Breast epithelium (tissue), 4 donors: ENCODE results near the gene CDCA7L. TPM values are rescaled to one million over a fixed set of nuclear protein-coding genes. Genes with fewer than 3 reads are reported as not detected.

ENCODE experiments used
- DNase-seq, 2 donors: peaks; one replicate each; pipeline ENCODE4 v3.0.0-alpha.2; 2019; ENCODE audit warnings: low spot score in 2 of 2
- H3K27ac ChIP-seq, 2 donors: fragments of 200-600 bp; sonication (generic) in 1 of 2; one replicate each; pipeline ENCODE4 v1.5.1; 2016 to 2019; ENCODE audit warnings: mild to moderate bottlenecking in 1 of 2
- H3K27me3 ChIP-seq, 2 donors: fragments of 200-600 bp; sonication (generic) in 1 of 2; one replicate each; pipeline versions ENCODE4 v1.5.1 to v1.6.0; 2017 to 2019; ENCODE audit warnings: control low read depth in 1 of 2, mild to moderate bottlenecking in 1 of 2
- H3K36me3 ChIP-seq: fragments of 200-600 bp; one replicate; pipeline ENCODE4 v1.5.1; 2019
- H3K4me1 ChIP-seq, 2 donors: fragments of 200-600 bp; sonication (generic); one replicate each; pipeline ENCODE4 v1.5.1; 2016 to 2019; ENCODE audit warnings: control low read depth in 1 of 2
- H3K4me3 ChIP-seq, 3 donors: fragments of 200-600 bp; sonication (generic); 1 replicate in 2 of 3; 2 replicates in 1 of 3; pipeline ENCODE4 v1.5.1; 2016 to 2019; ENCODE audit warnings: mild to moderate bottlenecking in 3 of 3, moderate library complexity in 2 of 3
- H3K9me3 ChIP-seq, 2 donors: fragments of 200-600 bp; sonication (generic) in 1 of 2; one replicate each; pipeline ENCODE4 v1.5.1; 2016 to 2019; ENCODE audit warnings: control low read depth in 1 of 2
- POLR2A ChIP-seq: fragments of 450-650 bp; IDR thresholded peaks from one replicate; pipeline ENCODE4 v1.6.1; 2016; ENCODE audit warnings: antibody characterized with exemption, mild to moderate bottlenecking, moderate library complexity
- POLR2AphosphoS5 ChIP-seq, 3 donors: sonication (generic); formaldehyde crosslinking; IDR thresholded peaks; one replicate each; pipeline ENCODE4 v1.6.1; 2017; ENCODE audit warnings: antibody characterized with exemption in 3 of 3
- intact Hi-C: fragments of 100-400 bp; cut with DNase I; formaldehyde crosslinking; loops from one replicate; pipeline ENCODE4 v1.15.1; 2023; ENCODE audit warnings: low total_unique reads
- total RNA-seq, 3 donors: library from RNA; depleted of rRNA; stranded (reverse); fragments of >200 nt; gene quantifications; one replicate each; pipeline ENCODE4 v1.1.0, GENCODE V29; 2016
- TF ChIP-seq, protein P1 (sequence below), 3 donors: fragments of 450-650 bp; IDR thresholded peaks; one replicate each; pipeline ENCODE4 v1.5.1; 2016 to 2017; ENCODE audit warnings: antibody characterized with exemption in 3 of 3, mild to moderate bottlenecking in 3 of 3, moderate library complexity in 3 of 3

CDCA7L gene
- total RNA-seq, 3 donors from 2014 or later, result 11.2 to 42.1 (median 20.3) TPM

DNA sequence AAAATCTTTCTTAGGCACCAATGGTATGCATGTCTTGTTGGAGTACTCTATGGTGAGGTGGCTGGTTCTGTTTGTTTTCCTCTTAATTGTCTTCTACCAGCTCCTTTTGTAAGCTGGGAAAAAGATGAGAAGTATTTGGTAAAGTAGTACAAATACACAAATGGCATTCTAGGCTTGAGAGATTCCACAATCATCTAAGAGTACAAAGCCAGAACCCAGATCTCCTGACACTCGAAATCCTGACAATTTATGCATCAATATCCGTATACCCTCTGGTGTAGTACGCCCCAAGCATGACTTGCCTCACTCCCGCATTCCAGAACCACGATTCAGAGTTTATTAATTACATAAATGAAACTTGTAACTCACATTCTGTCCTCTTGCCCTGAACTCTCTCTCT, 43.5 kb downstream of the CDCA7L start:
- H3K27ac ChIP-seq, result no peak overlapping the region
- no peaks in the 10 kb centered on the region for H3K36me3 ChIP-seq
- no peak for DNase-seq
- no peaks in the 10 kb centered on the region for H3K27me3 ChIP-seq
- no peaks in the 10 kb centered on the region for H3K4me1 ChIP-seq
- no peak overlapping the region for H3K4me3 ChIP-seq
- intact Hi-C loops, result loop anchor here (5.0 kb wide), 1 partner anchor 1080 kb away; no protein-coding TSS in a partner anchor
- TF ChIP-seq POLR2AphosphoS5 (IDR thresholded peaks at IDR 0.05) (no peak), POLR2A (no peak)
- TF ChIP-seq, protein P1, sequence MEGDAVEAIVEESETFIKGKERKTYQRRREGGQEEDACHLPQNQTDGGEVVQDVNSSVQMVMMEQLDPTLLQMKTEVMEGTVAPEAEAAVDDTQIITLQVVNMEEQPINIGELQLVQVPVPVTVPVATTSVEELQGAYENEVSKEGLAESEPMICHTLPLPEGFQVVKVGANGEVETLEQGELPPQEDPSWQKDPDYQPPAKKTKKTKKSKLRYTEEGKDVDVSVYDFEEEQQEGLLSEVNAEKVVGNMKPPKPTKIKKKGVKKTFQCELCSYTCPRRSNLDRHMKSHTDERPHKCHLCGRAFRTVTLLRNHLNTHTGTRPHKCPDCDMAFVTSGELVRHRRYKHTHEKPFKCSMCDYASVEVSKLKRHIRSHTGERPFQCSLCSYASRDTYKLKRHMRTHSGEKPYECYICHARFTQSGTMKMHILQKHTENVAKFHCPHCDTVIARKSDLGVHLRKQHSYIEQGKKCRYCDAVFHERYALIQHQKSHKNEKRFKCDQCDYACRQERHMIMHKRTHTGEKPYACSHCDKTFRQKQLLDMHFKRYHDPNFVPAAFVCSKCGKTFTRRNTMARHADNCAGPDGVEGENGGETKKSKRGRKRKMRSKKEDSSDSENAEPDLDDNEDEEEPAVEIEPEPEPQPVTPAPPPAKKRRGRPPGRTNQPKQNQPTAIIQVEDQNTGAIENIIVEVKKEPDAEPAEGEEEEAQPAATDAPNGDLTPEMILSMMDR (IDR thresholded peaks at IDR 0.05), result no peak
- H3K9me3 ChIP-seq, result no peaks in the 10 kb centered on the region

DNA sequence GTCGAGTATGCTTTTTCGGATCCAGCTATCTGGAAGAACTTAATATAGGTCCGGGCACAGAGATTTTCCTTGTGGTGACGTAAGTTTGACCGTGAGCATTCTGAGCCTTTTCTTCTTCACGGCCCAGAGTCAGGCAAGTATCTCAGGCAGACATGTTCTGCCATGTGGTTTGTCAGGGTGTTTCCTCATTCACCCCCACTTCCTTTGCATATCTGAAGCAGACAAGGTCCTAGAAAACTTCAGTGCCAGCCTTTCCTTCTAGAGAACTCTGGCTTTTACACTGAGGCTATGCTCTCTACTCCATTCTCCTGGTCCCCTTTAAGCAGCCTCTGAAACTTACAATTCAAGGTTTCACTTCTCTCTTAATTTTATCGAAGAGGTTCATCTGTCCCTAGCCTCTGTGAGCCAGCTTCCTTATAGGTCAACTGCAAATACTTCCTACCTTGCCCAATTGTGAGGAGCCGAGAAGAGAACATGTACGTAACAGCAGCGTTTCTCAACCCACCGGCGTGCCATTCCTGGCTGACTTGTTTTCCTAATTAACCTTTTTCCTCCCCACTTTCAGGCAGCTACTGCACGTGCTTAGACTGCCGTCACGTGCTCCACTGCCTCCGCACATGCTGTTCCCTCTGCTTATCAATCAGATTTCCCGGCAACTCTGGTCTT, 47.3 kb downstream of the CDCA7L start:
- no peaks in the 10 kb centered on the region for H3K36me3 ChIP-seq
- intact Hi-C loops, result loop anchor here (5.0 kb wide), 1 partner anchor 916 kb away; no protein-coding TSS in a partner anchor

DNA sequence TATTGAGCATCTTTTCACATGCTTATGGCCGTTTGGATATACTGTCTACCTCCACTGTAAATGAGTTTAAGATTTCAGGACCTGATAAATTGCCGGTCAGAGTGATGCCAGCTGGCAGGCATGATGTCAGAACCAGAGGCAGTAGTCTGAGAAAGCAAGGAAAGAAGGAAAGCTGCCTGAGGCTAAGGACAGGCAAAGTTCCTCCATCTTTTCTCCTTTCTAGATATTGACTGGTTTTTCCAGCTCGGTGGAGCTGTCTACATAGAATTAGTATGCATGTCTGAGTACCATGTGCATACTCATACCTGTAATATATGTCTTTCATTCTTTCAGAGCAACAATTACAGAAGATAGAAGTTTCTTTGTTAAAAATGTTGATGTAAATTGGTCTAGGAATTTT, 52.3 kb downstream of the CDCA7L start:
- TF ChIP-seq, protein P1 (IDR thresholded peaks at IDR 0.05), result no peak
- TF ChIP-seq POLR2AphosphoS5 (IDR thresholded peaks at IDR 0.05) (no peak), POLR2A (no peak)
- no peaks in the 10 kb centered on the region for H3K27me3 ChIP-seq
- DNase-seq, result no peak
- no peaks in the 10 kb centered on the region for H3K36me3 ChIP-seq
- no peak overlapping the region for H3K27ac ChIP-seq
- no peaks in the 10 kb centered on the region for H3K4me1 ChIP-seq
- intact Hi-C loops, result no loop called here
- H3K4me3 ChIP-seq, result no peak overlapping the region
- H3K9me3 ChIP-seq, result no peaks in the 10 kb centered on the region

More for the DNA sequence above, 47.3 kb downstream of the CDCA7L start:
- DNase-seq, result no peak
- no peak overlapping the region for H3K27ac ChIP-seq
- TF ChIP-seq, protein P1 (IDR thresholded peaks at IDR 0.05), result no peak
- no peak for TF ChIP-seq POLR2A
- TF ChIP-seq POLR2AphosphoS5 (IDR thresholded peaks at IDR 0.05), result no peak
- H3K27me3 ChIP-seq, result no peaks in the 10 kb centered on the region
- H3K4me3 ChIP-seq, result no peak overlapping the region
- H3K9me3 ChIP-seq, result no peaks in the 10 kb centered on the region
- no peaks in the 10 kb centered on the region for H3K4me1 ChIP-seq

DNA sequence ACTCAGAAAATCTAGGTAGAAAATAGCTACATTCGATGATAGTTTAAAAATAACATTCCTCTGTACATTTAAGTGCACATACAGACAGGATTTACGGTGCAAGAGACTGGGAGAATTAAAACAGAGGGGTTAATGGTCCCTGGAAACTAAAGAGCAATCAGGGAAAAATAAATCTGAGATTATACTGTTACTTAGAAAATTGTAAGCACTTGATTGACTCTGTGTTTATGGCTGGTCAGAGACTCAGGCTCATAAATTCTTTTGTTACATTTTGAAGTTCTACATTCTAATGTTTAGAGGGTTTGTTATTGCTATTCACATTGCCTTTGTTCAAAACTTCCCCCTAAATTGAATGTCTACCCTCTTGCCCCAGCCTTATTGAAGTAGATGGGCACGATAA, 54.4 kb downstream of the CDCA7L start:
- no peak for DNase-seq

DNA sequence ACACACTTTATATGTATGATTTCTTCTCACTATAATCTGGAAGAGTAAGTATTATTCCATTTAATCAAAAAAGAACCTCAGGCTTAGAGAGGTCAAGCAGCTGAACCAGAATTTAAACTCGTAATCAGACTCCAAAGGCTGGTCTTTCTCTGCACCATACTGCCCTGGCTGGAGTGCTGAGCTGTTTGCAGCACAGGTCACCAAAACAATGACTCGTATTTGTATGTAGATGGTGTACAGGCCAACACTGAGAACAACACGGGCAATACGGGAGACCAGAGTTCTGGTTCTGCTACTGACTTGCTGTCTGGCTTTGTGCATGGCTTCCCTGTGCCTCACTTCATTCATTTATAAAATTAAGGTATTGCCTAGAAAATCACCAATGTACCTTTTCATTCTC, 57.9 kb downstream of the CDCA7L start:
- Histone ChIP-seq H3K4me1 (no peaks in the 10 kb centered on the region), H3K9me3 (no peaks in the 10 kb centered on the region), H3K27ac (no peak overlapping the region), H3K36me3 (no peaks in the 10 kb centered on the region), H3K4me3 (no peak overlapping the region), H3K27me3 (no peaks in the 10 kb centered on the region)
- intact Hi-C loops, result no loop called here
- no peak for DNase-seq
- no peak for TF ChIP-seq POLR2A
- TF ChIP-seq POLR2AphosphoS5 (IDR thresholded peaks at IDR 0.05), result no peak
- TF ChIP-seq, protein P1 (IDR thresholded peaks at IDR 0.05), result no peak

More for the DNA sequence above, 54.4 kb downstream of the CDCA7L start:
- intact Hi-C loops, result no loop called here
- H3K4me1 ChIP-seq, result no peaks in the 10 kb centered on the region
- no peaks in the 10 kb centered on the region for H3K36me3 ChIP-seq
- TF ChIP-seq, protein P1 (IDR thresholded peaks at IDR 0.05), result no peak
- no peak for TF ChIP-seq POLR2AphosphoS5 (IDR thresholded peaks at IDR 0.05)
- TF ChIP-seq POLR2A, result no peak
- no peak overlapping the region for H3K4me3 ChIP-seq
- no peaks in the 10 kb centered on the region for H3K9me3 ChIP-seq
- no peak overlapping the region for H3K27ac ChIP-seq
- no peaks in the 10 kb centered on the region for H3K27me3 ChIP-seq
